ENCODE results near the gene GRB7.

Gene GRB7

GRCh38 chr17:39702901-39703893 is 34.5 kb upstream of the GRB7 start:
- peak; percentile 80 for DNase-seq (ENCODE audit: low spot score)
- TF ChIP-seq CTCF (IDR thresholded peaks at IDR 0.05; ENCODE audit: extremely low read depth, insufficient read depth, missing control alignments), result no peak
- in situ Hi-C loops (cut with MboI; ENCODE audit: low pct_unique_long_range_greater_than_20kb, low sequenced_read_pairs, unreplicated experiment), result no loop called here

GRCh38 chr17:39703913-39704312 is 33.8 kb upstream of the GRB7 start:
- DNase-seq (ENCODE audit: low spot score), result no peak
- in situ Hi-C loops (cut with MboI; ENCODE audit: low pct_unique_long_range_greater_than_20kb, low sequenced_read_pairs, unreplicated experiment), result no loop called here
- no peak for TF ChIP-seq CTCF (IDR thresholded peaks at IDR 0.05; ENCODE audit: extremely low read depth, insufficient read depth, missing control alignments)

- in situ Hi-C loops (cut with MboI; ENCODE audit: low pct_unique_long_range_greater_than_20kb, low sequenced_read_pairs, unreplicated experiment), result no loop called here
- no peak for DNase-seq (ENCODE audit: low spot score)
- TF ChIP-seq CTCF (IDR thresholded peaks at IDR 0.05; ENCODE audit: extremely low read depth, insufficient read depth, missing control alignments), result no peak
Observed at GRCh38 chr17:39704821-39705551, 32.8 kb upstream of the GRB7 start.

- TF ChIP-seq CTCF (IDR thresholded peaks at IDR 0.05; ENCODE audit: extremely low read depth, insufficient read depth, missing control alignments), result no peak
- in situ Hi-C loops (cut with MboI; ENCODE audit: low pct_unique_long_range_greater_than_20kb, low sequenced_read_pairs, unreplicated experiment), result no loop called here
- DNase-seq (ENCODE audit: low spot score), result no peak
Observed at GRCh38 chr17:39705786-39706348, 31.9 kb upstream of the GRB7 start.

GRCh38 chr17:39706383-39706782 is 31.4 kb upstream of the GRB7 start:
- DNase-seq (ENCODE audit: low spot score), result no peak
- no peak for TF ChIP-seq CTCF (IDR thresholded peaks at IDR 0.05; ENCODE audit: extremely low read depth, insufficient read depth, missing control alignments)
- in situ Hi-C loops (cut with MboI; ENCODE audit: low pct_unique_long_range_greater_than_20kb, low sequenced_read_pairs, unreplicated experiment), result no loop called here

GRCh38 chr17:39706921-39707337 is 30.8 kb upstream of the GRB7 start:
- in situ Hi-C loops (cut with MboI; ENCODE audit: low pct_unique_long_range_greater_than_20kb, low sequenced_read_pairs, unreplicated experiment), result no loop called here
- TF ChIP-seq CTCF (IDR thresholded peaks at IDR 0.05; ENCODE audit: extremely low read depth, insufficient read depth, missing control alignments), result no peak
- no peak for DNase-seq (ENCODE audit: low spot score)
